ENCODE data around the gene APOBEC2.

DNA sequence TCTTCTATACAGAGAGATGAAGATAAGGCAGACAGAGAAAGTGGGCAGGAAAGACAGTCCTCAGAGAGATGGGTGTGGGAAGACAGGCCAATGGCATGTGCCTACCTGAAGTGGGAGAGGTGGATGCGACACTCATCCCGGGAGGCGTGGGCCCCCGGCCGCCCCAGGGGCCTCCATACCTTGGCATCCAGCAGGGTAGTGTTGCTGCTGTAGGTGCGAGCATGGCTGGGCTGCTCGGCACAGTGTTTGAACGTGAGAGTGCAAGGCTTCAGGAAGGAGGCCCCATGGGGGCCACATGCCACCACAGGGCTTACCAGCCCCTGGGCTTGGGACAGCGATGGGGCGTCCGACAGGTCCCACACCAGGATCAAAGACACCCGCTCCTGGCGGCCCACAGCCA lies 19.2 kb upstream of the APOBEC2 start:
- TF ChIP-seq, protein P1, sequence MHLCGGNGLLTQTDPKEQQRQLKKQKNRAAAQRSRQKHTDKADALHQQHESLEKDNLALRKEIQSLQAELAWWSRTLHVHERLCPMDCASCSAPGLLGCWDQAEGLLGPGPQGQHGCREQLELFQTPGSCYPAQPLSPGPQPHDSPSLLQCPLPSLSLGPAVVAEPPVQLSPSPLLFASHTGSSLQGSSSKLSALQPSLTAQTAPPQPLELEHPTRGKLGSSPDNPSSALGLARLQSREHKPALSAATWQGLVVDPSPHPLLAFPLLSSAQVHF (CRISPR knock-in tag; IDR thresholded peaks at IDR 0.05) = no peak
- TF ChIP-seq HOXA7 (CRISPR knock-in tag; IDR thresholded peaks at IDR 0.05) (no peak), GATAD1 (CRISPR knock-in tag; IDR thresholded peaks at IDR 0.05) (no peak)
